OCI-LY1 (cell line): ENCODE data around the gene PTPRM.

ENCODE experiments used
- H2AFZ ChIP-seq: fragments of 200-600 bp; sonication (generic), shearing (Covaris generic); 2 replicates; pipeline ENCODE4 v1.6.0; 2014; ENCODE audit warnings: antibody characterized with exemption, mild to moderate bottlenecking, low read length
- H3F3A ChIP-seq: fragments of 200-600 bp; sonication (generic), shearing (Covaris generic); 2 replicates; pipeline ENCODE4 v1.6.0; 2014; ENCODE audit warnings: mild to moderate bottlenecking, antibody characterized with exemption, low read length, moderate library complexity; ENCODE audit not compliant: insufficient read depth
- H3K27ac ChIP-seq: fragments of 200-600 bp; sonication (generic); 2 replicates; pipeline ENCODE4 v1.5.1; 2014; ENCODE audit warnings: low read length, mixed run types, mild to moderate bottlenecking, low read depth; ENCODE audit not compliant: poor library complexity, severe bottlenecking
- H3K27me3 ChIP-seq: fragments of 200-600 bp; sonication (generic); 2 replicates; pipeline ENCODE4 v1.6.0; 2014; ENCODE audit warnings: antibody characterized with exemption, mild to moderate bottlenecking, low read length, moderate library complexity; ENCODE audit not compliant: insufficient read depth
- H3K36me3 ChIP-seq: fragments of 200-600 bp; sonication (generic); 2 replicates; pipeline ENCODE4 v1.6.1; 2014; ENCODE audit warnings: mild to moderate bottlenecking, antibody characterized with exemption, low read length, moderate library complexity, mixed read lengths; ENCODE audit not compliant: insufficient read depth
- H3K4me1 ChIP-seq: fragments of 200-600 bp; sonication (generic); 2 replicates; pipeline ENCODE4 v1.5.1; 2014; ENCODE audit warnings: mild to moderate bottlenecking, low read length, moderate library complexity; ENCODE audit not compliant: insufficient read depth, severe bottlenecking
- H3K4me2 ChIP-seq: fragments of 200-600 bp; sonication (generic), shearing (Covaris generic); 2 replicates; pipeline ENCODE4 v1.6.1; 2014; ENCODE audit warnings: low read length
- H3K4me3 ChIP-seq: fragments of 200-600 bp; sonication (generic); 2 replicates; pipeline ENCODE4 v1.5.1; 2014; ENCODE audit warnings: low read length, low read depth, mild to moderate bottlenecking, mixed read lengths; ENCODE audit not compliant: poor library complexity, severe bottlenecking
- H3K79me2 ChIP-seq: fragments of 200-600 bp; shearing (Covaris generic); 2 replicates; pipeline ENCODE4 v1.6.1; 2016; ENCODE audit warnings: mixed run types, low read length, mixed read lengths; ENCODE audit not compliant: insufficient read depth
- H3K9ac ChIP-seq: fragments of 200-600 bp; sonication (generic), shearing (Covaris generic); 2 replicates; pipeline ENCODE4 v1.6.1; 2014; ENCODE audit warnings: mild to moderate bottlenecking, low read length, mixed read lengths
- H3K9me2 ChIP-seq: fragments of 200-600 bp; sonication (generic), shearing (Covaris generic); 2 replicates; pipeline ENCODE4 v1.6.1; 2014; ENCODE audit warnings: low read depth, mild to moderate bottlenecking, low read length, mixed read lengths
- H3K9me3 ChIP-seq: fragments of 200-600 bp; shearing (Covaris generic); 2 replicates; pipeline ENCODE4 v1.6.1; 2014; ENCODE audit warnings: low read length, mixed read lengths
- H4K20me1 ChIP-seq: fragments of 200-600 bp; sonication (generic), shearing (Covaris generic); 2 replicates; pipeline ENCODE4 v1.6.0; 2016; ENCODE audit warnings: mild to moderate bottlenecking, low read length; ENCODE audit not compliant: insufficient read depth
- EZH2 ChIP-seq: fragments of 200-600 bp; sonication (generic), shearing (Covaris generic); IDR thresholded peaks from 2 replicates; pipeline ENCODE4 v1.8.0; 2017; ENCODE audit warnings: borderline replicate concordance, mixed run types, mild to moderate bottlenecking, antibody characterized with exemption, low read length, moderate library complexity, mixed read lengths
- TF ChIP-seq, protein P1 (sequence below): fragments of 200-600 bp; sonication (generic), shearing (Covaris generic); IDR thresholded peaks from 2 replicates; pipeline ENCODE4 v1.5.1; 2017; ENCODE audit warnings: mild to moderate bottlenecking, antibody characterized with exemption, low read length, moderate library complexity, mixed read lengths

Gene PTPRM

DNA sequence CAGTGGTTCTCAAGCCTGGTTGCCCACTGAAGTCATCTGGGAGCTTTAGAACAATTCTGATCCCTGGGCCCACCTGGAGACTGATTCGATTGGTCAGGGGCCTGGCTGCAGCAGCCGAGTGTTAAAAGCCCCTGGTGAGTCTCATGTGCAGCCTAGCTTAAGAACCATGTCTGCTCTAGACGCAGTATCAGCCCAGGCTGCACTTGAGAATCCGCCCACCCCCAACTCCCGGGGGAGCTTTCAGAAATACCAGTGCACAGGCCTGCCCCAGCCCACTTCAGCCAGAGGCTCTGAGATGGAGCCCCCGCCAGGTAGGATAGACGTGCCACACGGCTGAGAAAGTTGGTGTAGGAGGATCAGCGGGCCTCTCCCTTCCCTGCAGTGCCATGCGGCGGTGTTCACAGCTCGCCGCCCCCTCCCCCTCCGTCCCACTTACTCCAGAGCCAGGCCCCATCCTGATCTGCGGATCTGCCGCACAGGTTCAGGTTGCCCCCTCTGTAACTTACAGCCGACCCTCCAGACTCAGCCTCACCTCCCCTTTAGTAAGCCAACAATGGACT is 833.2 kb downstream of the PTPRM start:
- no peaks in the 10 kb centered on the region for H3K79me2 ChIP-seq
- H3K4me1 ChIP-seq = no peaks in the 10 kb centered on the region
- no peaks in the 10 kb centered on the region for H3K36me3 ChIP-seq
- no peaks in the 10 kb centered on the region for H3F3A ChIP-seq
- H3K9me3 ChIP-seq = no peaks in the 10 kb centered on the region
- no peak for TF ChIP-seq EZH2
- TF ChIP-seq, protein P1, sequence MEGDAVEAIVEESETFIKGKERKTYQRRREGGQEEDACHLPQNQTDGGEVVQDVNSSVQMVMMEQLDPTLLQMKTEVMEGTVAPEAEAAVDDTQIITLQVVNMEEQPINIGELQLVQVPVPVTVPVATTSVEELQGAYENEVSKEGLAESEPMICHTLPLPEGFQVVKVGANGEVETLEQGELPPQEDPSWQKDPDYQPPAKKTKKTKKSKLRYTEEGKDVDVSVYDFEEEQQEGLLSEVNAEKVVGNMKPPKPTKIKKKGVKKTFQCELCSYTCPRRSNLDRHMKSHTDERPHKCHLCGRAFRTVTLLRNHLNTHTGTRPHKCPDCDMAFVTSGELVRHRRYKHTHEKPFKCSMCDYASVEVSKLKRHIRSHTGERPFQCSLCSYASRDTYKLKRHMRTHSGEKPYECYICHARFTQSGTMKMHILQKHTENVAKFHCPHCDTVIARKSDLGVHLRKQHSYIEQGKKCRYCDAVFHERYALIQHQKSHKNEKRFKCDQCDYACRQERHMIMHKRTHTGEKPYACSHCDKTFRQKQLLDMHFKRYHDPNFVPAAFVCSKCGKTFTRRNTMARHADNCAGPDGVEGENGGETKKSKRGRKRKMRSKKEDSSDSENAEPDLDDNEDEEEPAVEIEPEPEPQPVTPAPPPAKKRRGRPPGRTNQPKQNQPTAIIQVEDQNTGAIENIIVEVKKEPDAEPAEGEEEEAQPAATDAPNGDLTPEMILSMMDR = no peak
- no peaks in the 10 kb centered on the region for H3K27me3 ChIP-seq
- H3K9me2 ChIP-seq = no peaks in the 10 kb centered on the region
- no peak overlapping the region for H3K27ac ChIP-seq
- H4K20me1 ChIP-seq = no peaks in the 10 kb centered on the region
- no peak overlapping the region for H3K4me3 ChIP-seq
- no peak overlapping the region for H3K9ac ChIP-seq
- H3K4me2 ChIP-seq = no peak overlapping the region
- no peak overlapping the region for H2AFZ ChIP-seq

DNA sequence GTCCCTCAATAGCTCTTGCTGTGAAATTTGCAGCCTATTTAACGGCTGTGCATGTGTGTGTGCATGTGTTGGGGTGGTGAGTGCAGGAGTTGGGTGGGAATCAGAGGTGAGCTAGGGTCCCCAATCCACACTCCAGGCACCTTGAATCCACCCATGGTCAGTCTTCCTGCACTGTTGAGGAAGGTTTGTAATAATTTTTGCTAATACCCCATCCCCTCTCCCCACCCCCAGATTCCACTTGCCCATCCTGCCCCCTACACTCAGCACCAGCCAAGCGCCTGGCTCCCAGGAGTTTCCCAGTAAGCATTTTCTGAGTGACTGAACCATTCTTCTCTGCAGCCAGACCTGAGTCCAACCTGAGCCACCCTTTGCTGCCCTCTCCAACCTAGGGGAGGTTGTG is 833.7 kb downstream of the PTPRM start:
- H3F3A ChIP-seq = no peaks in the 10 kb centered on the region
- H3K36me3 ChIP-seq = no peaks in the 10 kb centered on the region
- no peak overlapping the region for H3K4me2 ChIP-seq
- H3K9me2 ChIP-seq = no peaks in the 10 kb centered on the region
- no peaks in the 10 kb centered on the region for H3K9me3 ChIP-seq
- TF ChIP-seq EZH2 = no peak
- TF ChIP-seq, protein P1 = no peak
- no peak overlapping the region for H3K9ac ChIP-seq
- no peak overlapping the region for H2AFZ ChIP-seq
- H3K79me2 ChIP-seq = no peaks in the 10 kb centered on the region
- H3K27me3 ChIP-seq = no peaks in the 10 kb centered on the region
- H3K4me1 ChIP-seq = no peaks in the 10 kb centered on the region
- no peak overlapping the region for H3K4me3 ChIP-seq
- H3K27ac ChIP-seq = no peak overlapping the region
- no peaks in the 10 kb centered on the region for H4K20me1 ChIP-seq

DNA sequence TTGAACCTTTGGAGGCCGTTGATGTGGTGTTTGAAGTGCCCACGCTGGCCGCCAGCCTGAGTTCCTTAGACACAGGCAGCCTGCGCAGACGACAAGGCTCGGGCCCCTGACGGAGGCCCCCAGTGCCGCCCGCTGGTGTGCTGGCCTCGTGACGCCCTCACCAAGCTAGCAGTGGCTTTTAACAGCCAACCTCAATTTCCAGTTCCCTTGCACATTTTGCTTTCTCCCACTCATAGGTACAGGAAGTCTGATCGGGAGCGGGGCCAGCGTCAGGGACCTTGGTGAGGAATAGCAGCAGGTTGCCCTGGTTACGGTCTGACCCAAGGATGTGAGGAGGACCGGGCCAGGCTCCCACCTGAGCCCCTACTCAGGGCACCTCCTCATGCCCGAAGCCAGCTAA is 834.5 kb downstream of the PTPRM start:
- TF ChIP-seq, protein P1 = no peak
- TF ChIP-seq EZH2 = no peak
- H3K27me3 ChIP-seq = no peaks in the 10 kb centered on the region
- no peak overlapping the region for H3K4me3 ChIP-seq
- no peak overlapping the region for H3K27ac ChIP-seq
- no peaks in the 10 kb centered on the region for H3K9me3 ChIP-seq
- no peaks in the 10 kb centered on the region for H4K20me1 ChIP-seq
- no peaks in the 10 kb centered on the region for H3K79me2 ChIP-seq
- H3K4me2 ChIP-seq = no peak overlapping the region
- no peaks in the 10 kb centered on the region for H3K36me3 ChIP-seq
- no peaks in the 10 kb centered on the region for H3K4me1 ChIP-seq
- H2AFZ ChIP-seq = no peak overlapping the region
- no peak overlapping the region for H3K9ac ChIP-seq
- H3F3A ChIP-seq = no peaks in the 10 kb centered on the region
- no peaks in the 10 kb centered on the region for H3K9me2 ChIP-seq
